ENCODE measurements around the gene HAGH.

DNA sequence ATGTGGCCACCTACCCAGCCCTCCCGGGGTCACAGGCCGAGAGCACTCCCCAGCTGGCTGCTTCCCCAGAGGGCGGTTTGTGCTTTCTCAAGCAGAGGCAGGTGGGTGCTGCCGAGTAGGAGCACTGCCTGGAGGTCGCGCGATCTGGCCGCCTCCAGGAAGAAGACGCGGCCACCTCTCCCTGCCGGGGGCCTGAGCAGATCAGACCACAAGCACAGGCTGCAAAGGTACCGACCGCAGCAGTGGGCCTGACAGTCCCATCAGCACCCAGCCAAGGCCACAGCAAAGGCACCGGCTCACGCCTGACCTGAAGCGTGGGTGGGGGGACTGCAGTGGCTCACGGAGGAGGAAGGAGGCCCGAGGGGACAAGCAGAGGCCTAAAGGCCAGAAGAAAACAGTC is 17.9 kb downstream of the HAGH start:
- TF ChIP-seq POLR2AphosphoS5 (IDR thresholded peaks at IDR 0.05; ENCODE audit: low read depth, low read length), result no peak
- no peak for TF ChIP-seq POLR2A (IDR thresholded peaks at IDR 0.05; ENCODE audit: low read depth, low read length)
- TF ChIP-seq TAF1 (IDR thresholded peaks at IDR 0.05; ENCODE audit: borderline replicate concordance, low read depth, low read length), result no peak
